Brain microvascular endothelial cell (primary cell): ENCODE measurements around the gene UNC5B.
A peak's percentile ranks its signal among the peaks of the same experiment; 100 is the strongest.

ENCODE experiments used
- DNase-seq: peaks from one replicate; pipeline ENCODE4 v3.0.0-alpha.2; 2020
- H3K27ac ChIP-seq: fragments of 250-450 bp; sonication (Bioruptor Pico); 2 replicates; pipeline ENCODE4 v1.5.1; 2020; ENCODE audit warnings: mild to moderate bottlenecking, moderate library complexity
- H3K27me3 ChIP-seq: fragments of 250-450 bp; sonication (Bioruptor Pico); replicated peaks from 2 replicates; pipeline ENCODE4 v1.5.1; 2020; ENCODE audit warnings: mild to moderate bottlenecking
- H3K36me3 ChIP-seq: fragments of 250-450 bp; sonication (Bioruptor Pico); replicated peaks from 2 replicates; pipeline ENCODE4 v1.5.1; 2020; ENCODE audit warnings: mild to moderate bottlenecking
- H3K4me3 ChIP-seq: 2 replicates; pipeline ENCODE4 v1.5.1; 2011; ENCODE audit warnings: low read depth, mild to moderate bottlenecking, control low read depth, low read length, moderate library complexity
- CTCF ChIP-seq: IDR thresholded peaks from 2 replicates; pipeline ENCODE4 v1.5.1; 2011; ENCODE audit warnings: low read depth, mild to moderate bottlenecking, moderate library complexity, low read length, control low read depth, inconsistent platforms; ENCODE audit errors: missing control alignments
- in situ Hi-C: cut with HindIII; loops from 2 replicates; pipeline ENCODE4 v1.10.0; 2017; ENCODE audit warnings: low sequenced_read_pairs, low pct_ligation_motif_present

Gene UNC5B

GRCh38 chr10:71282323-71282680 lies 69.9 kb downstream of the UNC5B start:
- Histone ChIP-seq H3K27ac (no peak overlapping the region), H3K4me3 (no peak overlapping the region), H3K27me3 (no peaks in the 10 kb centered on the region), H3K36me3 (no peaks in the 10 kb centered on the region)
- TF ChIP-seq CTCF, result no peak
- DNase-seq, result no peak
- in situ Hi-C loops, result no loop called here

GRCh38 chr10:71283410-71283809 lies 71.0 kb downstream of the UNC5B start:
- Histone ChIP-seq H3K27ac (no peak overlapping the region), H3K4me3 (no peak overlapping the region), H3K36me3 (no peaks in the 10 kb centered on the region), H3K27me3 (no peaks in the 10 kb centered on the region)
- no peak for TF ChIP-seq CTCF
- DNase-seq, result no peak
- in situ Hi-C loops, result no loop called here

- no peak for TF ChIP-seq CTCF
- H3K36me3 ChIP-seq, result no peaks in the 10 kb centered on the region
- in situ Hi-C loops, result no loop called here
- no peak overlapping the region for H3K4me3 ChIP-seq
- DNase-seq, result no peak
- H3K27ac ChIP-seq, result no peak overlapping the region
- H3K27me3 ChIP-seq, result no peaks in the 10 kb centered on the region
Observed at GRCh38 chr10:71283876-71284275, 71.5 kb downstream of the UNC5B start.

GRCh38 chr10:71284544-71285179 lies 72.3 kb downstream of the UNC5B start:
- in situ Hi-C loops, result no loop called here
- no peaks in the 10 kb centered on the region for H3K27me3 ChIP-seq
- no peak overlapping the region for H3K27ac ChIP-seq
- no peak overlapping the region for H3K4me3 ChIP-seq
- H3K36me3 ChIP-seq, result no peaks in the 10 kb centered on the region
- no peak for TF ChIP-seq CTCF
- DNase-seq, result no peak

- no peaks in the 10 kb centered on the region for H3K27me3 ChIP-seq
- in situ Hi-C loops, result no loop called here
- H3K36me3 ChIP-seq, result no peaks in the 10 kb centered on the region
- no peak for DNase-seq
- H3K27ac ChIP-seq, result no peak overlapping the region
- H3K4me3 ChIP-seq, result no peak overlapping the region
- TF ChIP-seq CTCF, result peak; percentile 86
Observed at GRCh38 chr10:71285180-71285545, 72.8 kb downstream of the UNC5B start.

GRCh38 chr10:71285986-71286385 lies 73.6 kb downstream of the UNC5B start:
- DNase-seq, result no peak
- in situ Hi-C loops, result no loop called here
- Histone ChIP-seq H3K36me3 (no peaks in the 10 kb centered on the region), H3K4me3 (no peak overlapping the region), H3K27me3 (no peaks in the 10 kb centered on the region), H3K27ac (no peak overlapping the region)
- no peak for TF ChIP-seq CTCF
